PC-3 (cell line): Measurements from ENCODE around the gene MAPKAP1. TPM values are rescaled to one million over a fixed set of nuclear protein-coding genes. Genes with fewer than 3 reads are reported as not detected.
A peak's percentile ranks its signal among the peaks of the same experiment; 100 is the strongest.

ENCODE experiments used
- ATAC-seq: fragments of 200-7000 bp; cut with Tn5 transposase; 2 replicates; pipeline ENCODE4 v1.9.1; 2020; ENCODE audit warnings: mild to moderate bottlenecking, moderate library complexity
- BruUV-seq: library from RNA; stranded (reverse); fragments of 400-500 nt; replicated peaks from 2 replicates; lab custom pipeline; 2021; lab: Mats Ljungman, UMichigan
- CTCF ChIA-PET: fragments of 300-600 bp; sonication (Branson Sonifier 250); formaldehyde crosslinking; loops from one replicate; lab custom pipeline; 2022; ENCODE audit warnings: antibody characterized with exemption; lab: Charles Lee
- POLR2A ChIA-PET: fragments of 300-600 bp; sonication (Branson Sonifier 250); formaldehyde crosslinking; loops from one replicate; lab custom pipeline; 2022; ENCODE audit warnings: antibody characterized with exemption; ENCODE audit not compliant: unreplicated experiment; lab: Charles Lee
- DNase-seq: peaks from one replicate; pipeline ENCODE4 v3.0.0-alpha.2; 2015
- H2AFZ ChIP-seq: fragments of 300-600 bp; sonication (generic); 2 replicates; pipeline ENCODE4 v1.6.0; 2016; ENCODE audit warnings: antibody characterized with exemption, low read length
- H3F3A ChIP-seq: fragments of 300-600 bp; sonication (generic); one replicate; pipeline ENCODE4 v1.6.0; 2017; ENCODE audit warnings: antibody characterized with exemption, low read length, control low read depth, mild to moderate bottlenecking; ENCODE audit not compliant: unreplicated experiment
- H3K27ac ChIP-seq: fragments of 300-600 bp; sonication (generic); 2 replicates; pipeline ENCODE4 v1.5.1; 2016; ENCODE audit warnings: mild to moderate bottlenecking, low read length
- H3K27me3 ChIP-seq: fragments of 300-600 bp; sonication (generic); 2 replicates; pipeline ENCODE4 v1.6.1; 2016; ENCODE audit warnings: low read length, mixed read lengths
- H3K36me3 ChIP-seq: fragments of 300-600 bp; sonication (generic); 2 replicates; pipeline ENCODE4 v1.6.1; 2016; ENCODE audit warnings: low read depth, mixed run types, low read length, mixed read lengths
- H3K4me1 ChIP-seq: fragments of 300-600 bp; sonication (generic); 2 replicates; pipeline ENCODE4 v1.5.1; 2016; ENCODE audit warnings: low read length; ENCODE audit not compliant: insufficient read depth
- H3K4me2 ChIP-seq: fragments of 300-600 bp; sonication (generic); 2 replicates; pipeline ENCODE4 v1.6.0; 2016; ENCODE audit warnings: low read length
- H3K4me3 ChIP-seq: fragments of 300-600 bp; sonication (generic); 2 replicates; pipeline ENCODE4 v1.5.1; 2016; ENCODE audit warnings: mild to moderate bottlenecking, low read length, mixed read lengths
- H3K79me2 ChIP-seq: fragments of 300-600 bp; sonication (generic); 2 replicates; pipeline ENCODE4 v1.6.1; 2017; ENCODE audit warnings: low read length, mixed read lengths
- H3K9ac ChIP-seq: fragments of 300-600 bp; sonication (generic); 2 replicates; pipeline ENCODE4 v1.6.0; 2016; ENCODE audit warnings: mild to moderate bottlenecking, low read length
- H3K9me2 ChIP-seq: fragments of 300-600 bp; sonication (generic); replicated peaks from 2 replicates; pipeline ENCODE4 v1.6.1; 2016; ENCODE audit warnings: mixed run types, low read length, mixed read lengths
- H3K9me3 ChIP-seq: fragments of 300-600 bp; sonication (generic); 2 replicates; pipeline ENCODE4 v1.6.1; 2016; ENCODE audit warnings: low read length, mixed read lengths
- H4K20me1 ChIP-seq: fragments of 300-600 bp; sonication (generic); 2 replicates; pipeline ENCODE4 v1.6.1; 2016; ENCODE audit warnings: low read length, mixed read lengths
- CTCF ChIP-seq: fragments of 300-600 bp; sonication (generic); conservative IDR thresholded peaks from 2 replicates; pipeline ENCODE4 v1.5.1; 2017; ENCODE audit warnings: antibody characterized with exemption, low read depth, mild to moderate bottlenecking, low read length
- EZH2 ChIP-seq: fragments of 300-600 bp; sonication (generic); IDR thresholded peaks from one replicate; pipeline ENCODE4 v1.6.1; 2017; ENCODE audit warnings: antibody characterized with exemption, mild to moderate bottlenecking, low read length; ENCODE audit not compliant: unreplicated experiment
- EZH2phosphoT487 ChIP-seq: fragments of 300-600 bp; sonication (generic); IDR thresholded peaks from 2 replicates; pipeline ENCODE4 v1.6.1; 2018; ENCODE audit warnings: mild to moderate bottlenecking, antibody characterized with exemption, low read length, borderline replicate concordance
- intact Hi-C: fragments of 100-400 bp; cut with micrococcal nuclease; formaldehyde crosslinking; loops from 2 replicates; pipeline ENCODE4 v1.9.0; 2023
- total RNA-seq: library from RNA; depleted of rRNA; stranded (reverse); fragments of >200 nt; gene quantifications from 2 replicates; pipeline ENCODE4 v1.2.3, GENCODE V29; 2014

MAPKAP1 gene
- total RNA-seq, 1 experiment from 2014 or later, result 128 TPM

GRCh38 chr9:125532812-125533594, 174.0 kb downstream of the MAPKAP1 start:
- DNase-seq (no peak), ATAC-seq (no peak)
- intact Hi-C loops, result no loop called here
- no peaks in the 10 kb centered on the region for H3K9me3 ChIP-seq
- no peak overlapping the region for H2AFZ ChIP-seq
- ChIA-PET CTCF (no interaction called here), POLR2A (no interaction called here)
- no peaks in the 10 kb centered on the region for H4K20me1 ChIP-seq
- no peaks in the 10 kb centered on the region for H3K36me3 ChIP-seq
- no TSS peak for BruUV-seq
- H3K27me3 ChIP-seq, result no peaks in the 10 kb centered on the region
- peaks cover 43% of the 10 kb centered on the region for H3K4me1 ChIP-seq
- H3K4me2 ChIP-seq, result no peak overlapping the region
- H3K9me2 ChIP-seq, result no peaks in the 10 kb centered on the region
- H3F3A ChIP-seq, result no peaks in the 10 kb centered on the region
- peaks cover 10% of the 10 kb centered on the region for H3K79me2 ChIP-seq
- H3K27ac ChIP-seq, result 0 out of 2 replicates have a peak overlapping the region, but pooled peaks have one; percentile 3
- no peak overlapping the region for H3K9ac ChIP-seq
- no peak overlapping the region for H3K4me3 ChIP-seq
- TF ChIP-seq EZH2 (no peak), EZH2phosphoT487 (no peak), CTCF (no peak)

DNA sequence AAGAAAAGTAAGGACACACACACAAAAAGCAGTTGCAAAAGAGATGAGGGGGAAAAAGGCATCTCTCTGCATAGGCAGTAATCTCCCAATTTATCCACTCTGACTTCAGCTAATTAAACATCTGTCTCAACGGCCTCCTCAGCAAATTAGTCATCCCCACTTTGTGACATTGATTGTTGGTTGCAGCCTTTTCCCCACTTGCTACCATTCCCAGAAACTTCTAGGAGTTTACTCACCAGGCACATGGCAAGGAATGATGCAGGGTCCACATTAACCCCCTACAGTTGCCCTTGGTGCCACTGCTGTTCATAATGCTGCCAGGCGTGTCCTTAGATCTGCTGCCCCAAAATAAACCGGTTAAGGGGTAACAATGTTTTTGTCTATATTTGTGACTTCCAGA, 174.6 kb downstream of the MAPKAP1 start:
- TF ChIP-seq EZH2, result no peak
- TF ChIP-seq CTCF, result no peak
- no peak for TF ChIP-seq EZH2phosphoT487
- peak; percentile 27 for DNase-seq
- H3K4me2 ChIP-seq, result no peak overlapping the region
- H4K20me1 ChIP-seq, result no peaks in the 10 kb centered on the region
- peak; percentile 36 for ATAC-seq
- peaks cover 10% of the 10 kb centered on the region for H3K79me2 ChIP-seq
- intact Hi-C loops, result no loop called here
- H2AFZ ChIP-seq, result no peak overlapping the region
- peaks cover 37% of the 10 kb centered on the region for H3K4me1 ChIP-seq
- H3K9me2 ChIP-seq, result no peaks in the 10 kb centered on the region
- H3K36me3 ChIP-seq, result no peaks in the 10 kb centered on the region
- no peaks in the 10 kb centered on the region for H3K9me3 ChIP-seq
- H3K27me3 ChIP-seq, result no peaks in the 10 kb centered on the region
- H3K4me3 ChIP-seq, result no peak overlapping the region
- POLR2A ChIA-PET, result no interaction called here
- BruUV-seq, result no TSS peak
- H3F3A ChIP-seq, result no peaks in the 10 kb centered on the region
- CTCF ChIA-PET, result no interaction called here
- no peak overlapping the region for H3K9ac ChIP-seq
- H3K27ac ChIP-seq, result 0 out of 2 replicates have a peak overlapping the region, but pooled peaks have one; percentile 3
